ACHN (cell line): ENCODE results near the gene GHRH.

Source experiments
- DNase-seq: peaks from one replicate; pipeline ENCODE4 v3.0.0-alpha.2; 2015
- in situ Hi-C: cut with HindIII; loops from 2 replicates; pipeline ENCODE4 v1.10.0; 2017; ENCODE audit warnings: low sequenced_read_pairs, low pct_ligation_motif_present, low pct_unique_long_range_greater_than_20kb

Gene GHRH

DNA sequence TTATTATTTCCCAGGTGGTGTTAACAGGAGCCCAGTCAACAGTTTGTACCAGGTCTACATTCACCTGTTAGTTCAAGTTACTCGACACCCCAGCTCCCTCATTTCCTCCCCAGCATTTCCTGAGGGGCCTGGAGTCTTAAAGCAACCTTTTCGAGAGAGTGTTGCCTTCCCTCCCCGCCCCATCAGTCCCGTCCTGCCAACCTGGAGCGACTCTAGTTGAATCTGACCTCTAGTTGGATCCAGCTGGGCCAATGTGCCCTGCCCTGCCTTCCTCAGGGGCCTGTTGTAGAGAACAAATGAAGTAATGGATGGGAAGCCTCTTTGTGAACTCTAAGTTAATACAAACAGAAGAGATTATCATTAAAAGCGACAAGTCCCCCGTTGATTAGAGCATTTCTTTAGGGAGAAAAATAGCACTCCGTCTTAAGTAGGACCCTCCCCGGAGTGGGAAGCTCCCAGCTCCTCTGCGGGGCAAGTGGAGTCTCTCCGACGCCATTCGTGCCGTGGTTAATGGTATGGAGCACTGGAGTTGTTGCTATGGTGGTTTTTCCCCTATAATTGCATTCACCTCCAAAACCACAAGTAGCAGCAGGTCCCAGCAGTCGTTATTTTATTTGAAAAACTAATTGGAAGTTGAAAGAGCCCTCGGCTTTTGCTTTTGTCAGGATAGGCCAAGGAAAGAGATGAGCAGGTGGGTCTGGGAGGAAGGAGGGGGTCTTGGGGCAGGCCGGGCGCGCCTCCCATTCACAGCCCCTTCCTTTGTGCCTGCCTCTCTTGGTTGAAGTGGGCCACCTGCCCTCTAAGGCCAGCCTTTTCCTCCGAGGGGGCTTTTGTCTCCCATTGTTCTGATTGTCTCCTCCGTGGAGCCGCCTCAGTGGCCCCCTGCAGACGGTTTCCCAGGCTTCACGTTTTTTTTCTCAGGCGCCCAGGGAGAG, 16.1 kb downstream of the GHRH start:
- in situ Hi-C loops, result no loop called here
- no peak for DNase-seq

- in situ Hi-C loops, result no loop called here
- no peak for DNase-seq
Measured at GRCh38 chr20:37244572-37244957, 17.0 kb downstream of the GHRH start.

DNA sequence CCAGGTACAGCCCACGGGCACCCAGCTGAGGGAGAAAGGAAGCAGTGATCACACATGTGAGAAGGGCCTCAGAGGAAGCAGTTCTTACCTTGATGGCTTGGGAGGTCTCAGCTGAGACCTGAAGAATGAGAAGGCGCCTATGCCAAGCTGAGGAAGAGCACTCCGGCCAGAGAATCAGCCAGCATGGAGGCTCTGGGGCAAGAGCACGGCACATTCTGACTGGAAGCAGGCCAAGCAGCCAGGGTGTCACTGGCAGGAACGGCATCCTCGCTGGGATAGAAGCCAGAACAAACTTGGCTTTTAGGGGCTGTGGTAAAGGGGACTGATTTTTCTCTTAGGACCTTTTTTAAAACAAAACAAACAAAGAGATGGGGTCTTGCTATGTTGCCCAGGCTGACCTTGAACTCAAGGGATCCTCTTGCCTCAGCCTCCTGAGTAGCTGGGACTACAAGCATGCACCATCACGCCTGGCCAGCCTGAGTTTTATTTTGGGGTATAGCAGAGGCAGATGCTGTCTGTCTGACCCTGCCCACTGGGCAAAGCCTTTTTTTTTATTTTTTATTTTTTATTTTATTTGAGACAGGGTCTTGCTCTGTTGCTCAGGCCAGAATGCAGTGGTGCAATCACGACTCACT, 17.6 kb downstream of the GHRH start:
- in situ Hi-C loops, result no loop called here
- DNase-seq, result no peak

- DNase-seq, result no peak
Measured at GRCh38 chr20:37243076-37243936, 18.3 kb downstream of the GHRH start.

GRCh38 chr20:37242503-37242902, 19.1 kb downstream of the GHRH start:
- DNase-seq, result no peak
- in situ Hi-C loops, result no loop called here

More at GRCh38 chr20:37243076-37243936, 18.3 kb downstream of the GHRH start:
- in situ Hi-C loops, result no loop called here

DNA sequence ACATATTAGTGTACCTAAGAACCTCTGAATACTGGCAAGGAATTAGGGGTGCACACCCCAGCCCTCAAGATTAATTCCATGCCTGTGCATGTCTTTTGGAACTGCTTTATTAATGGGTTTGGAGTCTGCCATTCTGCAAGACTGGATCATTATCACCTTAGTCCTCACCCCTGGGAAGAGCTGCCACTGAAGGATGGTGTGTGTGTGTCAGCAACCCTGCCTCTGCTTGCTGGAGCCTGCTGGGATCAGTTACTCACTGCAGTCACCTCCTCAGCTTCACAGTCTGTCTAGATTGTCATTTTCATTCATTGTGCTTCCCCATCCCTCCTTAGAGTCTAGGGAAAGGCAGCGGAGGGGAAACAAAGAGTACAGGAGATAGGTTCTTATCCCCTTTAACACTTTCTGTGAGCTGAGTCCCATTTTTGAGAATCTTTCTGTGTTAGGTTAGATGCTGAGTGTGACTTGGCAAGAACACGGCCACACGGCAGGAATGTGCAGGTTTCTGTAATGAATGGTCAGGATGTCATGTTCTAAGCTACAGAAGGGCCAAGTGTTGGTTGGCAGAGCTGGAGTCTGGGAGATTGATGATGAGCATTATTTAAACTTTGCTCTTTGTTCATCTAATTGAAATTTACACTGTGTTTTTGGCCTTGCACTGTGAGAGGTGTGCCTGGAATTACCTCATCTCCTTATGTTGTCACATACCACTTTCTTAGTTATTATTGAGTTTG, 21.1 kb downstream of the GHRH start:
- in situ Hi-C loops, result no loop called here
- DNase-seq, result no peak

DNA sequence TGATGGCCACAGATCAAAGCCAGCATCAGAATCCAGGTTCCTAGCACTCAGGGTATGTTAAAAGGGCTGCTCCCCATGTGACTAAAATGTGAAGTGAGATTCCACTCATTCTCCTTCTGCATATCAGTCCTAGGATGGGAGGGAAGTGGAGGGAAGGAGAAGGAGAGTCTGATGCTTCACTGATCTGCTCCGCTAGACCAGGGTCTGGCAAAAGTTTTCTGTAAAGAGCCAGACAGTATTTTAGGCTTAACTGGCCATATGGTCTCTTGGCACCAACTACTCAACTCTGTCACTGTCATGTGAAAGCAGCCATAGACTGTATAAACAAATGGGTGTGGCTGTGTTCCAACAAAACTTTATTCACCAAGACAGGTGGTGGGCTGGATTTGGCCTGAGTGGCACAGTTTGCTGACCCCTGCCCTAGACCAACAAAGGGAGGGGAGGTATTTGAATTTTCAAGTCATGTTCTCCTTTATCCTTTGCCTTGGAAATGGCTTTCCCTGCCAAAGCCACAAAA, 22.6 kb downstream of the GHRH start:
- no peak for DNase-seq
- in situ Hi-C loops, result no loop called here

DNA sequence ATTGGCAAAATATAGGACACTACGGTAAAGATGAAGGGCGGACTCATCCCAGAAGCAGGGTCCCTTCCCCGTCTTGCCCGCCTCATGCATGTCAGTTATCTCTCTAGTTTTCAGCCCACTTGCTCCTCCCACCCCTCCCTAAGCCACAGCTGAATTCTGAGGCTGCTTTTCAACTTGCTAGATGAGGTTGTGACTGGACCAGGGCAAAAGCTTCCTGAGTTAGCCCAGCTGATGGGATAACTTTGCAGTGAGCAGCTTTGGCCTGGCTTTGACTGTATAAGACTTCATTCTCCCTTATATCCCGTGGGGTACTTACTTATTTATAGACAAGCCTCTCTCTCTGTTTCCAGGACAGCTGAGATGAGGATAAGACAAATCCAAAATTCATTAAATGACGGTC, 23.2 kb downstream of the GHRH start:
- in situ Hi-C loops, result no loop called here
- DNase-seq, result no peak

DNA sequence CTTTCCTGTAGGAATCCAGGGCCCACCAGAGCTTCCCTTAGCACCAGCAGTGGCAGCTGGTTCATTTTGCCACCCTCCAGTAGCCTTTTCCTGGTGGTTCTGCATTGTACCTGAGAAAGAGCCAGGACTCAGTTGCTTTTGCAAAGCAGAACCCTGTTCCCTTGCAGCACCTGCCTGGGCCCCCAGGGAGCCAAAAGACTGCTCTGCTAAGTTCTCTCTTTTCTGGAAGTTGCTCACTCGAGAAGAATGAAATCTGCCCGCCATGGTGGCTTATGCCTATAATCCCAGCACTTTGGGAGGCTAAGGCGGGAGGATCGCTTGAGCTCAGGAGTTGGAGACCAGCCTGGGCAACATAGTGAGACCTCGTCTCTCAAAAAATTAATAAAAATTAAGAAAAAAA, 24.0 kb downstream of the GHRH start:
- DNase-seq, result no peak
- in situ Hi-C loops, result no loop called here

GRCh38 chr20:37236462-37236861, 25.2 kb downstream of the GHRH start:
- in situ Hi-C loops, result no loop called here

GRCh38 chr20:37235065-37235464, 26.5 kb downstream of the GHRH start:
- in situ Hi-C loops, result no loop called here
- DNase-seq, result no peak

More at GRCh38 chr20:37236462-37236861, 25.2 kb downstream of the GHRH start:
- no peak for DNase-seq

- in situ Hi-C loops, result no loop called here
- no peak for DNase-seq
Measured at GRCh38 chr20:37234254-37234581, 27.4 kb downstream of the GHRH start.

- no peak for DNase-seq
- in situ Hi-C loops, result no loop called here
Measured at GRCh38 chr20:37233548-37234253, 27.9 kb downstream of the GHRH start.

- no peak for DNase-seq
- in situ Hi-C loops, result no loop called here
Measured at GRCh38 chr20:37231947-37232630, 29.5 kb downstream of the GHRH start.

- DNase-seq, result no peak
Measured at GRCh38 chr20:37230200-37230599, 31.4 kb downstream of the GHRH start.

DNA sequence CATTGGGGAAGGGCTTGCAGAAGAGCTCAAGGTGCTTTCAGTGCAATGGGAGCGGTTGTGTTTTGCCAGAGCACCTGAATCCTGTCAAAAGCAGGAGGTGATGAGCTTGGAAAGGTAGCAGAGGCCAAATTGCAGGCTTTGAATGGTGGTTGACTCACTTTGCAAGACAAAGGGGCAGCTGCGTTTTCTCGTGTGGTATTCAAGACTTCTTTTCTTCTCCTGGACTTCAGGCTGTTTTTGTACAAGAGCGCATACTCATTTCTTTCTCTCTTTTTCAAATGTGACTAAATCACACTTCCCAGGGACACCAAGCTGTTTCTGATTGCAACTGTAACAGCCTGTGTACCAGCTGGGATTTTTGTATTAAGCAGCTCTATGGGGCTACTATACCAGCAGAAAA, 32.3 kb downstream of the GHRH start:
- in situ Hi-C loops, result no loop called here
- DNase-seq, result no peak

More at GRCh38 chr20:37230200-37230599, 31.4 kb downstream of the GHRH start:
- in situ Hi-C loops, result no loop called here

GRCh38 chr20:37228656-37229055, 33.0 kb downstream of the GHRH start:
- in situ Hi-C loops, result no loop called here
- DNase-seq, result no peak
